ENCODE data around the gene ZNF488.

The ZNF488 gene

GRCh38 chr10:47365431-47366180 lies 18.5 kb downstream of the ZNF488 start:
- DNase-seq (ENCODE audit: low read depth), result no peak
- TF ChIP-seq CTCF (conservative IDR thresholded peaks at IDR 0.05; ENCODE audit: low read depth, low read length), result no peak
- no peak overlapping the region for H3K4me3 ChIP-seq (ENCODE audit: low read length)

GRCh38 chr10:47364911-47365310 lies 19.2 kb downstream of the ZNF488 start:
- TF ChIP-seq CTCF (conservative IDR thresholded peaks at IDR 0.05; ENCODE audit: low read depth, low read length), result no peak
- DNase-seq (ENCODE audit: low read depth), result no peak
- no peak overlapping the region for H3K4me3 ChIP-seq (ENCODE audit: low read length)

- no peak for TF ChIP-seq CTCF (conservative IDR thresholded peaks at IDR 0.05; ENCODE audit: low read depth, low read length)
- no peak for DNase-seq (ENCODE audit: low read depth)
- no peak overlapping the region for H3K4me3 ChIP-seq (ENCODE audit: low read length)
Measured at GRCh38 chr10:47364366-47364765, 19.7 kb downstream of the ZNF488 start.

- no peak for TF ChIP-seq CTCF (conservative IDR thresholded peaks at IDR 0.05; ENCODE audit: low read depth, low read length)
Measured at GRCh38 chr10:47363781-47364180, 20.3 kb downstream of the ZNF488 start.

GRCh38 chr10:47362199-47362598 lies 21.9 kb downstream of the ZNF488 start:
- TF ChIP-seq CTCF (conservative IDR thresholded peaks at IDR 0.05; ENCODE audit: low read depth, low read length), result no peak
- DNase-seq (ENCODE audit: low read depth), result no peak
- H3K4me3 ChIP-seq (ENCODE audit: low read length), result no peak overlapping the region

More at GRCh38 chr10:47363781-47364180, 20.3 kb downstream of the ZNF488 start:
- H3K4me3 ChIP-seq (ENCODE audit: low read length), result no peak overlapping the region
- no peak for DNase-seq (ENCODE audit: low read depth)

GRCh38 chr10:47361293-47361692 lies 22.8 kb downstream of the ZNF488 start:
- TF ChIP-seq CTCF (conservative IDR thresholded peaks at IDR 0.05; ENCODE audit: low read depth, low read length), result peak; percentile 86
- no peak for DNase-seq (ENCODE audit: low read depth)
- no peak overlapping the region for H3K4me3 ChIP-seq (ENCODE audit: low read length)

GRCh38 chr10:47360419-47361040 lies 23.6 kb downstream of the ZNF488 start:
- peak; percentile 52 for DNase-seq (ENCODE audit: low read depth)
- H3K4me3 ChIP-seq (ENCODE audit: low read length), result no peak overlapping the region
- peak; percentile 11 for TF ChIP-seq CTCF (conservative IDR thresholded peaks at IDR 0.05; ENCODE audit: low read depth, low read length)
